ENCODE data around the gene RIPK1.

GRCh38 chr6:3140201-3140600 lies 71.9 kb downstream of the RIPK1 start:
- TF ChIP-seq KDM5A (IDR thresholded peaks at IDR 0.05) (no peak), CTCF (IDR thresholded peaks at IDR 0.05) (no peak), ZNF302 (CRISPR knock-in tag; IDR thresholded peaks at IDR 0.05) (no peak), SMC3 (IDR thresholded peaks at IDR 0.05) (no peak), POLR2A (IDR thresholded peaks at IDR 0.05; ENCODE audit: low read length) (no peak), ESRRA (IDR thresholded peaks at IDR 0.05; ENCODE audit: borderline replicate concordance, low read length) (no peak), BHLHE40 (IDR thresholded peaks at IDR 0.05; ENCODE audit: low read depth, low read length) (no peak), E2F6 (IDR thresholded peaks at IDR 0.05; ENCODE audit: borderline replicate concordance, low read depth) (no peak), REST (IDR thresholded peaks at IDR 0.05) (no peak), CEBPB (IDR thresholded peaks at IDR 0.05) (no peak), RCOR1 (IDR thresholded peaks at IDR 0.05; ENCODE audit: low read depth, low read length) (no peak), RFX5 (IDR thresholded peaks at IDR 0.05) (no peak), JUN (IDR thresholded peaks at IDR 0.05) (no peak), CBX2 (IDR thresholded peaks at IDR 0.05; ENCODE audit: borderline replicate concordance, low read depth) (no peak)
